ENCODE measurements around the gene USP48. TPM values are rescaled to one million over a fixed set of nuclear protein-coding genes. Genes with fewer than 3 reads are reported as not detected.

USP48 gene
- total RNA-seq, 1 donor from 2014 or later = 97.3 TPM

- Mint-ChIP-seq H3K36me3 (ENCODE audit: low read depth) (peaks cover 74% of the 10 kb centered on the region), H3K27ac (no peak overlapping the region), H3K4me3 (no peak overlapping the region), H3K27me3 (no peaks in the 10 kb centered on the region), H3K9me3 (no peaks in the 10 kb centered on the region), H3K4me1 (no peaks in the 10 kb centered on the region)
- TF ChIP-seq CTCF (IDR thresholded peaks at IDR 0.05) = no peak
- DNase-seq (no peak), ATAC-seq (ENCODE audit: low read depth) (no peak)
- POLR2A ChIA-PET = no interaction called here
- CTCF ChIA-PET = no interaction called here
- intact Hi-C loops (cut with micrococcal nuclease) = no loop called here
Observed at GRCh38 chr1:21725748-21726392, 57.1 kb downstream of the USP48 start.

GRCh38 chr1:21724570-21724969 is 58.4 kb downstream of the USP48 start:
- ATAC-seq (ENCODE audit: low read depth) (no peak), DNase-seq (no peak)
- no peaks in the 10 kb centered on the region for H3K9me3 Mint-ChIP-seq
- intact Hi-C loops (cut with micrococcal nuclease) = no loop called here
- no peak overlapping the region for H3K27ac Mint-ChIP-seq
- H3K4me1 Mint-ChIP-seq = no peaks in the 10 kb centered on the region
- POLR2A ChIA-PET = no interaction called here
- peaks cover 78% of the 10 kb centered on the region for H3K36me3 Mint-ChIP-seq (ENCODE audit: low read depth)
- no peak for TF ChIP-seq CTCF (IDR thresholded peaks at IDR 0.05)
- no peaks in the 10 kb centered on the region for H3K27me3 Mint-ChIP-seq
- no peak overlapping the region for H3K4me3 Mint-ChIP-seq
- CTCF ChIA-PET = no interaction called here

GRCh38 chr1:21724098-21724497 is 58.9 kb downstream of the USP48 start:
- no peak for TF ChIP-seq CTCF (IDR thresholded peaks at IDR 0.05)
- ATAC-seq (ENCODE audit: low read depth) = no peak
- Mint-ChIP-seq H3K27me3 (no peaks in the 10 kb centered on the region), H3K4me1 (no peaks in the 10 kb centered on the region), H3K27ac (no peak overlapping the region), H3K9me3 (no peaks in the 10 kb centered on the region), H3K4me3 (no peak overlapping the region), H3K36me3 (ENCODE audit: low read depth) (peaks cover 77% of the 10 kb centered on the region)
- DNase-seq = no peak
- ChIA-PET CTCF (no interaction called here), POLR2A (no interaction called here)
- intact Hi-C loops (cut with micrococcal nuclease) = no loop called here

GRCh38 chr1:21721295-21721985 is 61.5 kb downstream of the USP48 start:
- no peaks in the 10 kb centered on the region for H3K9me3 Mint-ChIP-seq
- H3K4me1 Mint-ChIP-seq = no peaks in the 10 kb centered on the region
- no peak for TF ChIP-seq CTCF (IDR thresholded peaks at IDR 0.05)
- DNase-seq (no peak), ATAC-seq (ENCODE audit: low read depth) (no peak)
- no peak overlapping the region for H3K27ac Mint-ChIP-seq
- ChIA-PET POLR2A (no interaction called here), CTCF (no interaction called here)
- H3K36me3 Mint-ChIP-seq (ENCODE audit: low read depth) = peaks cover 74% of the 10 kb centered on the region
- H3K4me3 Mint-ChIP-seq = no peak overlapping the region
- intact Hi-C loops (cut with micrococcal nuclease) = no loop called here
- no peaks in the 10 kb centered on the region for H3K27me3 Mint-ChIP-seq

- ChIA-PET POLR2A (no interaction called here), CTCF (no interaction called here)
- peaks cover 74% of the 10 kb centered on the region for H3K36me3 Mint-ChIP-seq (ENCODE audit: low read depth)
- no peak overlapping the region for H3K4me3 Mint-ChIP-seq
- no peaks in the 10 kb centered on the region for H3K4me1 Mint-ChIP-seq
- H3K9me3 Mint-ChIP-seq = no peaks in the 10 kb centered on the region
- H3K27me3 Mint-ChIP-seq = no peaks in the 10 kb centered on the region
- no peak for TF ChIP-seq CTCF (IDR thresholded peaks at IDR 0.05)
- intact Hi-C loops (cut with micrococcal nuclease) = no loop called here
- DNase-seq (no peak), ATAC-seq (ENCODE audit: low read depth) (no peak)
- H3K27ac Mint-ChIP-seq = no peak overlapping the region
Observed at GRCh38 chr1:21716169-21716568, 66.8 kb downstream of the USP48 start.
